Left cardiac atrium (tissue), 4 donors: ENCODE results near the gene COL6A3. TPM values are rescaled to one million over a fixed set of nuclear protein-coding genes. Genes with fewer than 3 reads are reported as not detected.
"Not testable (repeated sequence)": the region's sequence is repeated elsewhere in the genome, so short reads cannot be mapped to it uniquely, and the experiment has no call there.

ENCODE experiments used
- ATAC-seq, 2 donors: fragments of 200-7000 bp; cut with Tn5 transposase; one replicate each; pipeline ENCODE4 v1.9.1; 2020; ENCODE audit warnings: mild to moderate bottlenecking in 2 of 2, moderate library complexity in 2 of 2
- DNase-seq: peaks from one replicate; pipeline ENCODE4 v3.0.0-alpha.2; 2020
- intact Hi-C, 2 donors: fragments of 100-400 bp; cut with DNase I; formaldehyde crosslinking; loops; one replicate each; pipeline versions ENCODE4 v1.14.1 to v1.15.1; 2022 to 2023
- total RNA-seq, 2 donors: library from RNA; stranded (reverse); fragmentation: NEBNext Ultra II Directional; extraction: Animal tissue kit (Norgen Biotek cat#: 25700); gene quantifications; one replicate each; pipeline ENCODE4 v1.2.1, GENCODE V29; 2021
- donor health status: DM: no; HTN: yes; CAD: no.
- donor health status: DM: no; HTN: yes; CAD: no; lungs with severe emphysema.
- donor health status: DM: yes; HTN: yes; CAD: no.
- donor health status: Dilated cardiomyopathy.

The COL6A3 gene
- total RNA-seq, 2 donors from 2014 or later: 145 to 186 TPM

- ATAC-seq: no peak
- no peak for DNase-seq
- intact Hi-C loops: loop anchor here in 1 of 2 donors (5.0 kb wide), 1 partner anchor 47 kb away; no protein-coding TSS in a partner anchor
These were observed 11.4 kb upstream of the COL6A3 start for GRCh38 chr2:237425320-237425719.

DNA sequence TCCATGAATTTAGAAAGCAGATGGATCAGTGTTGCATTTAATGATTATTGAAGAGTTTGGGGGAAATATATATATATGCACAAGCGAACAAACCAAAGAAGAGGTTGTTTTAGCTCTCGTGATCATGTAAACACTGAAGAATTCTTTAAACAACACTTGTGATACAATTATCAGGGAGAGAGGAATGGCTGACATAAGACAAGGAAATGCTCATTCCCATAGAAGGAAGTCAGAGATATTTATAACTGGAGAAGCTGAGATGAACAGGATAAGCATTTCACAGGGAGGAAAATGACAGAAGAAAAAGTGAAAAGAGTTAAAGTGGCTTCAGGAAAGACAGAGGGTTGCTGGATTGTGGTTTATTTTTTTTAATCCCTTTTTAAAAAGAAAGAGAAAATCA, 10.6 kb upstream of the COL6A3 start:
- DNase-seq (no peak), ATAC-seq (no peak)
- intact Hi-C loops: loop anchor here in 1 of 2 donors (5.0 kb wide), 1 partner anchor 48 kb away; no protein-coding TSS in a partner anchor

DNA sequence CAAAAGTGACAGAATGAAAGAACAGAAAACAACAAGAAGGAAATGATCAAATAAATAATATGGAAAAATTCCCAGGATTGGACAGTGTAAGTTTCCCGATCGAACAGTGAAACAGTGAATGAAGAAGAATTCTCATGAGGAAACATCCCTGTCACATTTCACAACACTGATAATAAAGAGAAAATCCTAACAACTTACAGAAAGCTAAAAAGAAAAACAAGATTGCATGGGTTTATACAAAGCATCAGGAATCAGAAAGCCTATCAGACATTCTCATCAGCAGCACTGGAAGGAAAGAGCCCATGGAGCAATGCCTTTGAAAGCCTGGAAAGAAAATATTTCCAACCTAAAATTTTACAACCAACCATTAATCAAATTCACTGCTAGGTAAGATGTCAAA, 9.9 kb upstream of the COL6A3 start:
- no peak for ATAC-seq
- intact Hi-C loops: loop anchor here in 1 of 2 donors (5.0 kb wide), 1 partner anchor 48 kb away; no protein-coding TSS in a partner anchor
- DNase-seq: no peak

GRCh38 chr2:237422309-237422708, 8.3 kb upstream of the COL6A3 start:
- no peak for DNase-seq
- intact Hi-C loops: loop anchor here in 1 of 2 donors (5.0 kb wide), 1 partner anchor 50 kb away; no protein-coding TSS in a partner anchor
- no peak for ATAC-seq

DNA sequence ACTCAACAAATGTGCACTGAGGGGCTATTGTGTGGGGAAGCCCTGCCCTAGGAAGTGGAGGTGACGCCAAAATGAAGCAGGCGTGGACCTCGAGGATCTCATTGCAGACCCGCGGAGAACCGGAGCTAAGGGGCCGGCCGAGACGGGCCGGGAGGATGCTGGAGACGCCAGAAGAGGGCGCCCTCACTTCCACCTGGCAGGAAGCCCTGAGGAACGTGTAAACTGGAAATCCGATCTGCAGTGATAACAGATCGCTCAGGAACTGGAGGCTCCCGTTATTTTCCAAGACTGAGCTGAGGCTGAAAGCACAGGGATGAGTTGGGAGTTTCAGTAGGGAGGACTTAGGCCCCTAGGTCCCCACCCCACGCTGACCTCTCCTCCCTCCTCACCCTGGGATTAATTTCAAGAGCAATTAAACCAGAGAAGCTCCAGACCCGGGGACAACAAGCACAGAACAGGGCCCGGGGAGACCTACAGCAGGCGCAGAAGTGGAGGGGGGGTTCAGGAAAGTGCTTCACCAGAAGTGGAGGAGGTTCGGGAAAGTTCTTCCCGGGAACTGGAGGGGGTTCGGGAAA, 7.7 kb upstream of the COL6A3 start:
- intact Hi-C loops: loop anchor here in 1 of 2 donors (5.0 kb wide), 1 partner anchor 51 kb away; no protein-coding TSS in a partner anchor
- ATAC-seq: peak; percentile 90 to 92
- peak; percentile 83 for DNase-seq

- DNase-seq (no peak), ATAC-seq (no peak)
These were observed 4.3 kb upstream of the COL6A3 start for GRCh38 chr2:237418300-237418699.

DNA sequence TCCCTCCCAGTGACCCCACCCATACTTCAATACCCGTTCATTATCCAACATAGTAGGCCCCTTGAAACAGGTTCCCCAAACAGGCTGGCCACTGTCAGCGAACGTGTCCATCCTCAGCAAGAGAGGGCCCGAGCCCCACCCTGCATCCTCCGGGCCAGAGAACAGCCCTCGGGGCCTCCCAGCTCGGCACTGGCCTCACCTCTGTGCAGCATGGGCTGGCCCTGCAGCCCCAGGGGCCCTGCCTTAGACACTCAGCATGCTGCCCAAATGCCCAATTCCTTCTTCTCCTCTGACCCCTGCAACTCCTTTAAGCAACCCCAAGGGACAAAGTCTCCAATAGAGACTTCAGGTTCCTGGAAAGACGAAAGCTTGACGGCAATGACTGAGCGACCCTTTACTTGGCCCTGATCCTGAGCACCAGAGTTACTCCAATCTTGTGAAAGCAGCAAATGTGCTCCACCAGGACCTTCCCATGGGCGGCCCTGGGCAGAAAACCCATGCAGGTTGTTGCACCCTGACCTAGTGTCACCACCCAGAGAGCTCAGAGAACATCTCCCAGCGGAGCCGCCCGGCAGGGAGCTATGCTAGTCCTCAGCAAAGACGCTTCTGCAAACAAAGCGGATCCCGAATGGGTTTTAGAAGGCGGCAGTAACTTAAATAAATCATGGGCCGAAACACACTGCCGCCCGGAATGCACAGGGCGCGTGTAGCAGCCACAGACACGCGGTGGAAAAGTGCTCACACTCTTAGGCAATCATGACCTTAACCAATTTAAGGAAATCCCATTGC, 782 bp downstream of the COL6A3 start:
- no peak for DNase-seq
- ATAC-seq: peak; percentile 36 to 62
- intact Hi-C loops: loop anchor here (5.0 to 10.0 kb wide), 3 partner anchors 162 to 261 kb away; no protein-coding TSS in a partner anchor

More at GRCh38 chr2:237418300-237418699, 4.3 kb upstream of the COL6A3 start:
- intact Hi-C loops: loop anchor here (10.0 kb wide), 1 partner anchor 157 kb away; no protein-coding TSS in a partner anchor

DNA sequence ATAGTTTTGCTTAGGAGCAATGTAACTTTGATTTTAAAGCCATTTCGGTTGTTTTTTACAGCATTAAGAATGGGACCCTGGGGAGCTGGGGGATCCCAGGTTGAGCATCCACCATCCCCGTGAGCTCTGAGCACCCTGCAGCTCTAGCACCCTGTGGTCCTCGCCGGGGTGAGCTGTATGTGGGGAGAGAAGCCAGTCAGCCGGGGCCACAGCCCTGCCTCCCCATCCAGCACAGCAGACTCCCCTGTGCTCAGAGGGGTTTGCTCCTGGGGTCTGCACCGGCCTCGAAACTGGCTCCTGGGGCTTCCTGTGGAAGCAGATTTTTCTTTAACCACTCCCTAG, 1.3 kb downstream of the COL6A3 start:
- DNase-seq (no peak), ATAC-seq (no peak)
- intact Hi-C loops: loop anchor here (5.0 to 10.0 kb wide), 3 partner anchors 162 to 260 kb away; no protein-coding TSS in a partner anchor

- no peak for DNase-seq
- intact Hi-C loops: loop anchor here (5.0 to 10.0 kb wide), 3 partner anchors 163 to 260 kb away; no protein-coding TSS in a partner anchor
These were observed 2.1 kb downstream of the COL6A3 start for GRCh38 chr2:237411683-237412423.

DNA sequence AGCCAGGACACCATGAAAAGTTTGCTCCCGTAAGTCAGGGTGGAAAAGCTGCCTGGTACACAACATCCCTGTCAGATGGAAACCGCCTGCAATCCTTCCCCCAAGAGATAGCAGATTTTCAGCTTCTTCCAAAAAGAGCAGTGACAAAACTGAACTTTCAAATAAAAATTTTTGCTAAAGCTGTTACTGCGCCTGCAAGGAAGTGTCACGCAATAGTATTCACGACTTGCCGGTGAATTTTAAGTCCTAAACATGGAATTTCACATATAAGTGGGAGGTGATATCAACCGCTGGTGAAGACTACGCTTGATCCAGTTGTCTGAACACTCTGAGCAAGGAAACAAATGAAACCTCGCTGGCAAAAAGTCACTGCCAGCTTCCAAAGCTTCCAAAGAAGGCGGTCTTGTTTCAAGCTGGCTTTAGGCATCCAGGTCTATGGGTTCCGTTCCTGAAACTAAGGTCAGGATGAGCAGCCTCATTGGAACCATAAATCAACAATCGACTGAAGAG, 2.8 kb downstream of the COL6A3 start:
- no peak for DNase-seq
- ATAC-seq: no peak
- intact Hi-C loops: loop anchor here (5.0 to 10.0 kb wide), 3 partner anchors 164 to 259 kb away; no protein-coding TSS in a partner anchor

More at GRCh38 chr2:237411683-237412423, 2.1 kb downstream of the COL6A3 start:
- ATAC-seq: peak; percentile 1 to 2

GRCh38 chr2:237409263-237409662, 4.7 kb downstream of the COL6A3 start:
- intact Hi-C loops: loop anchor here in 1 of 2 donors (5.0 kb wide), 1 partner anchor 242 kb away; no protein-coding TSS in a partner anchor
- ATAC-seq, DNase-seq: not testable (repeated sequence)

- peak; percentile 40 to 47 for ATAC-seq
- no peak for DNase-seq
- intact Hi-C loops: loop anchor here in 1 of 2 donors (5.0 kb wide), 1 partner anchor 241 kb away; no protein-coding TSS in a partner anchor
These were observed 5.5 kb downstream of the COL6A3 start for GRCh38 chr2:237408335-237409000.

- no peak for DNase-seq
- intact Hi-C loops: loop anchor here in 1 of 2 donors (5.0 kb wide), 1 partner anchor 240 kb away; no protein-coding TSS in a partner anchor
These were observed 6.3 kb downstream of the COL6A3 start for GRCh38 chr2:237407700-237408099.

GRCh38 chr2:237406371-237406895, 7.5 kb downstream of the COL6A3 start:
- DNase-seq: no peak
- intact Hi-C loops: loop anchor here in 1 of 2 donors (5.0 kb wide), 1 partner anchor 239 kb away; no protein-coding TSS in a partner anchor
- ATAC-seq: no peak

More at GRCh38 chr2:237407700-237408099, 6.3 kb downstream of the COL6A3 start:
- no peak for ATAC-seq

- DNase-seq (no peak), ATAC-seq (no peak)
- intact Hi-C loops: loop anchor here in 1 of 2 donors (5.0 kb wide), 1 partner anchor 238 kb away; no protein-coding TSS in a partner anchor
These were observed 8.4 kb downstream of the COL6A3 start for GRCh38 chr2:237405605-237406004.

DNA sequence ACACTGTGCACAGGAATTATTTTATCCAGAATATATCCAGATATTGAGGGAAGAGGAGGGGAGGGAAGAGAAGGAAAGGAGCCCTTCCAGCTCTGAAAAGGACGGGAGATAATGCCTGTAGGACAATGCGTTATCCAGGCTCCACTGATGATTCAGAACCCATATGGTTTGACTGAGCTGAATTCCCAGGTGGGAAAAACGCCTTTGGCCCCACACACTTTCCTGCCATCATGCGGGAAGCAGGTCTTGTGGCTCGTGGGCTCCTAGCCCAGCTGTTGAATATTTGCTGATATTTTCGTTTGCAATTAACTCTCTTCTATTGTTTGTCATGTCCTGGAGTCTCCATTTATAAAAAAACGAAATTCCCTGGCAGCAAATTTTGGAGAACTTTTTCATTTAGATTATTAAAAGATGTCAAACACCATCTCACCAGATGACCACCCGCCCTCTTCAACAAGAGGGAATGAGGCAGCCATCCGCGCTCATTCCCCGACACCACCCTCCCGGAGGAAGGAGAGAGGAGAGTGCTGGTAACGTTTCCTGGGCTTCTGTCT, 8.9 kb downstream of the COL6A3 start:
- DNase-seq (no peak), ATAC-seq (no peak)
- intact Hi-C loops: loop anchor here in 1 of 2 donors (5.0 kb wide), 1 partner anchor 238 kb away; no protein-coding TSS in a partner anchor

GRCh38 chr2:237404413-237404812, 9.6 kb downstream of the COL6A3 start:
- intact Hi-C loops: no loop called here
- no peak for ATAC-seq
- DNase-seq: no peak
